Gastrocnemius medialis (tissue), 4 donors: ENCODE measurements around the gene SLC11A1. TPM values are rescaled to one million over a fixed set of nuclear protein-coding genes. Genes with fewer than 3 reads are reported as not detected.

ENCODE experiments used
- ATAC-seq, 2 donors: fragments of 150-250 bp; one replicate each; pipeline ENCODE4 v1.9.1; 2016
- DNase-seq, 2 donors: peaks; one replicate each; pipeline ENCODE4 v3.0.0-alpha.2; 2019
- H3K27ac ChIP-seq, 4 donors: fragments of 200-600 bp; sonication (generic); 1 replicate in 1 of 4; 2 replicates in 3 of 4; pipeline ENCODE4 v1.5.1; 2016 to 2018; ENCODE audit warnings: mild to moderate bottlenecking in 2 of 4, moderate library complexity in 1 of 4
- H3K27me3 ChIP-seq, 3 donors: fragments of 200-600 bp; sonication (generic) in 2 of 3; 1 replicate in 1 of 3; 2 replicates in 2 of 3; pipeline versions ENCODE4 v1.5.1 to v1.6.0; 2016 to 2019; ENCODE audit warnings: mild to moderate bottlenecking in 1 of 3, moderate library complexity in 1 of 3
- H3K36me3 ChIP-seq, 2 donors: fragments of 200-600 bp; sonication (generic) in 1 of 2; one replicate each; pipeline ENCODE4 v1.5.1; 2017 to 2018
- H3K4me1 ChIP-seq, 2 donors: fragments of 200-600 bp; sonication (generic) in 1 of 2; one replicate each; pipeline ENCODE4 v1.5.1; 2016 to 2017; ENCODE audit warnings: mild to moderate bottlenecking in 2 of 2
- H3K4me3 ChIP-seq, 4 donors: fragments of 200-600 bp; sonication (generic) in 3 of 4; 1 replicate in 1 of 4; 2 replicates in 3 of 4; pipeline ENCODE4 v1.5.1; 2016 to 2019; ENCODE audit warnings: mild to moderate bottlenecking in 2 of 4
- H3K9me3 ChIP-seq, 3 donors: fragments of 200-600 bp; sonication (generic) in 2 of 3; 1 replicate in 1 of 3; 2 replicates in 2 of 3; pipeline ENCODE4 v1.5.1; 2016 to 2019
- CTCF ChIP-seq, 5 experiments: fragments of 450-650 bp in 3 of 5; fragments of 200-600 bp in 2 of 5; sonication (generic) in 2 of 5; IDR thresholded peaks in 4 of 5; conservative IDR thresholded peaks in 1 of 5; 1 replicate in 4 of 5; 2 replicates in 1 of 5; pipeline ENCODE4 v1.5.1; 2016 to 2019; ENCODE audit warnings: antibody characterized with exemption in 5 of 5, mild to moderate bottlenecking in 3 of 5, moderate library complexity in 3 of 5
- POLR2A ChIP-seq, 2 donors: fragments of 450-650 bp; IDR thresholded peaks; one replicate each; pipeline ENCODE4 v1.6.1; 2017; ENCODE audit warnings: antibody characterized with exemption in 2 of 2, mild to moderate bottlenecking in 2 of 2, moderate library complexity in 2 of 2
- in situ Hi-C, 4 donors: fragments of 200-750 bp; cut with MboI; loops; one replicate each; pipeline versions ENCODE4 v1.15.0 to v1.8.0; 2017; ENCODE audit warnings: low sequenced_read_pairs in 4 of 4
- intact Hi-C: fragments of 100-400 bp; cut with DNase I; formaldehyde crosslinking; loops from one replicate; pipeline ENCODE4 v1.15.1; 2023; ENCODE audit warnings: low total_unique reads
- microRNA counts, 2 donors: library from miRNA; unstranded; fragments of <30 nt; microRNA quantifications; one replicate each; lab custom pipeline; 2016
- microRNA-seq, 2 donors: library from miRNA; unstranded; fragments of <30 nt; microRNA quantifications; one replicate each; pipeline ENCODE4, GENCODE V29; 2016; ENCODE audit warnings: borderline replicate concordance in 2 of 2
- total RNA-seq, 4 donors: library from RNA; depleted of rRNA; stranded (reverse); fragments of >200 nt; gene quantifications; one replicate each; pipeline versions ENCODE4 v1.1.0 to v1.2.3, GENCODE V29; 2016

Gene SLC11A1
- total RNA-seq, 4 donors from 2014 or later = 1.1 to 6.3 (median 4.5) TPM

- ATAC-seq (no peak), DNase-seq (no peak)
- no peaks in the 10 kb centered on the region for H3K36me3 ChIP-seq
- TF ChIP-seq POLR2A (IDR thresholded peaks at IDR 0.05) = no peak
- TF ChIP-seq CTCF (IDR thresholded peaks at IDR 0.05 in 4 of 5, conservative IDR thresholded peaks at IDR 0.05 in 1 of 5) = no peak
- no peak overlapping the region for H3K4me3 ChIP-seq
- intact Hi-C loops = no loop called here
- no peaks in the 10 kb centered on the region for H3K9me3 ChIP-seq
- H3K27me3 ChIP-seq = no peaks in the 10 kb centered on the region
- in situ Hi-C loops = no loop called here
- no peak overlapping the region for H3K27ac ChIP-seq
- no peaks in the 10 kb centered on the region for H3K4me1 ChIP-seq
Observed at GRCh38 chr2:218438596-218438995, 56.5 kb downstream of the SLC11A1 start.

DNA sequence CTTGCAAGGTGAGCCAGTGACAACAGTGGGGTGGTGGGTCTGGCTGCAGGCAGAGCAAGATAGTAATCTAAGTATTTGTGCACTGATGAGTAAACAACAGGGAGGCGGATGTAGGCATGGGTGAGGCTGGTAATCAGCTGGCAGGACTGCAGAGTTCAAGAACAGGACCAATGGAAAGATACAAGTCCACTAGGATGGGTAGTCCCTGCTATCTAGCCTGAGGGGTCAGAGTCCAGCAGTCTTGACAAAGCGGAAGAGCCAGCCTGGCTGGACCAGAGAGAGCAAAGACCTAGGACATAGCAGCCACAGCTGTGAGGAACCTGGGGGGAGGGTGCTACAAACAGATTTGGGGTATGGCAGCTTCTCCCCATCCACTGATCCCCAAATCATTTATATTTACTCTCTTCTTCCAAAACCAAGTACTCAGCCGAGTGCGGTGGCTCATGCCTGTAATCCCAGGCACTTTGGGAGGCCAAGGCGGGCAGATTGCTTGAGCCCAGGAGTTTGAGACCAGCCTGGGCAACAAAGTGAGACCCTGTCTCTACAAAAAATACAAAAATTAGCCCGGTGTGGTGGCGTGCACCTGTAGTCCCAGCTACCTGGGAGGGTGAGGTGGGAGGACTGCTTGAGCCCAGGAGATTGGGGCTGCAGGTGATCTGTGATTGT lies 62.8 kb downstream of the SLC11A1 start:
- in situ Hi-C loops = no loop called here
- no peak overlapping the region for H3K27ac ChIP-seq
- TF ChIP-seq POLR2A (IDR thresholded peaks at IDR 0.05) (no peak), CTCF (IDR thresholded peaks at IDR 0.05 in 4 of 5, conservative IDR thresholded peaks at IDR 0.05 in 1 of 5) (no peak)
- no peaks in the 10 kb centered on the region for H3K4me1 ChIP-seq
- no peaks in the 10 kb centered on the region for H3K27me3 ChIP-seq
- no peaks in the 10 kb centered on the region for H3K36me3 ChIP-seq
- intact Hi-C loops = no loop called here
- no peak overlapping the region for H3K4me3 ChIP-seq
- DNase-seq (no peak), ATAC-seq (no peak)
- H3K9me3 ChIP-seq = no peaks in the 10 kb centered on the region

DNA sequence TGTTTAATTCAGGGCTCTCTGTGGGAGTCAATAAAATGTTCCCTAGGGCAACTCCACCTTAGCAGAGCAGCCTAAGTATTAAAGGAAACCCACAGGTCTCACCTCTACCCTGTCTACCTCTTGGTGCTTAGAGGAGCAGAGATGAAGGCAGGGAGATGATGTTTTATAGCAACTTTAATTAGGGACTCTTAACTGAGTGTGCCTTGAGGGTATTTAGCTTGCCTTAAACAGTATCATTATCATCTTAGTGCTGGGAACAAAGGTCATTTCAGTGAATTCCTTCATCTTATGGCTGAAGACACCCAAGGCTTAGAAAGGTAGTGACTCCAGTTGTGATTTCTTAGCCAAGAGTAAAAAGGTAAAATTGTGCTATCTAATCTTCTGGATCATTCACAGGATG lies 63.5 kb downstream of the SLC11A1 start:
- H3K4me1 ChIP-seq = no peaks in the 10 kb centered on the region
- H3K27me3 ChIP-seq = no peaks in the 10 kb centered on the region
- in situ Hi-C loops (no loop called here), intact Hi-C loops (no loop called here)
- TF ChIP-seq CTCF (IDR thresholded peaks at IDR 0.05 in 4 of 5, conservative IDR thresholded peaks at IDR 0.05 in 1 of 5) (no peak), POLR2A (IDR thresholded peaks at IDR 0.05) (no peak)
- no peak overlapping the region for H3K4me3 ChIP-seq
- no peak for DNase-seq
- ATAC-seq = no peak
- no peaks in the 10 kb centered on the region for H3K9me3 ChIP-seq
- no peak overlapping the region for H3K27ac ChIP-seq
- H3K36me3 ChIP-seq = no peaks in the 10 kb centered on the region

MicroRNAs within 50 kb of the gene (microRNA counts, 767-probe panel; counts per million panel counts)
- 10,392 to 10,937 counts per million in 2 donors for microRNA hsa-miR-26b-5p (lab: Ali Mortazavi, UCI)

Small RNA genes within 50 kb of the gene (microRNA-seq; reads per million reads assigned to microRNA genes)
- gene MIR26B = 59,497 to 69,468 reads per million in 2 donors
- gene MIR6810 = 0 reads per million in 2 donors

Other genes with a start within 250 kb of the SLC11A1 start
- under 1 TPM in 3 of 4 donors, not detected in 1; 0.41 to 0.55 (median 0.53) TPM for gene CXCR1, start 215.3 kb upstream of the SLC11A1 start, total RNA-seq
- 100 to 1,000 TPM; 181 to 231 (median 193) TPM for gene ARPC2, start 165.1 kb upstream of the SLC11A1 start, total RNA-seq
- under 1 TPM in 1 of 4 donors, not detected in 3; 0.93 TPM for gene GPBAR1, start 121.3 kb upstream of the SLC11A1 start, total RNA-seq
- gene AAMP, start 112.1 kb upstream of the SLC11A1 start, total RNA-seq = 100 to 1,000 TPM in 1 of 4 donors, 10 to 100 TPM in 3; 87.1 to 134 (median 96.0) TPM
- gene PNKD, start 111.8 kb upstream of the SLC11A1 start, total RNA-seq = 10 to 100 TPM; 20.1 to 35.8 (median 31.9) TPM
- 100 to 1,000 TPM; 142 to 296 (median 215) TPM for gene TMBIM1, start 89.8 kb upstream of the SLC11A1 start, total RNA-seq
- gene CATIP, start 25.4 kb upstream of the SLC11A1 start, total RNA-seq = not detected
- gene CTDSP1, start 17.6 kb downstream of the SLC11A1 start, total RNA-seq = 10 to 100 TPM; 46.7 to 77.4 (median 53.6) TPM
- 1 to 10 TPM in 1 of 4 donors, under 1 TPM in 1, not detected in 2; 0.03 to 1.8 TPM for gene VIL1, start 36.9 kb downstream of the SLC11A1 start, total RNA-seq
- 10 to 100 TPM in 1 of 4 donors, 1 to 10 TPM in 3; 7.0 to 12.4 (median 8.0) TPM for gene USP37, start 186.1 kb downstream of the SLC11A1 start, total RNA-seq
- 10 to 100 TPM; 10.4 to 28.4 (median 20.5) TPM for gene CNOT9, start 186.6 kb downstream of the SLC11A1 start, total RNA-seq
- gene PLCD4, start 225.6 kb downstream of the SLC11A1 start, total RNA-seq = 10 to 100 TPM; 21.6 to 60.9 (median 43.7) TPM